GM18499 (cell line): ENCODE results near the gene CD109.
"Not testable (repeated sequence)": the region's sequence is repeated elsewhere in the genome, so short reads cannot be mapped to it uniquely, and the experiment has no call there.

ENCODE experiments used
- ATAC-seq: cut with Tn5 transposase; IDR thresholded peaks from one replicate; pipeline ENCODE4 v1.9.1; 2021; ENCODE audit warnings: moderate number of reproducible peaks; ENCODE audit not compliant: insufficient read depth, unreplicated experiment

CD109 gene

GRCh38 chr6:73826571-73826970, 130.6 kb downstream of the CD109 start:
- no peak for ATAC-seq

GRCh38 chr6:73830119-73830518, 134.1 kb downstream of the CD109 start:
- ATAC-seq, result no peak

- ATAC-seq, result no peak
Observed at GRCh38 chr6:73832313-73832712, 136.3 kb downstream of the CD109 start.

GRCh38 chr6:73844696-73845095, 148.7 kb downstream of the CD109 start:
- ATAC-seq, result not testable (repeated sequence)

DNA sequence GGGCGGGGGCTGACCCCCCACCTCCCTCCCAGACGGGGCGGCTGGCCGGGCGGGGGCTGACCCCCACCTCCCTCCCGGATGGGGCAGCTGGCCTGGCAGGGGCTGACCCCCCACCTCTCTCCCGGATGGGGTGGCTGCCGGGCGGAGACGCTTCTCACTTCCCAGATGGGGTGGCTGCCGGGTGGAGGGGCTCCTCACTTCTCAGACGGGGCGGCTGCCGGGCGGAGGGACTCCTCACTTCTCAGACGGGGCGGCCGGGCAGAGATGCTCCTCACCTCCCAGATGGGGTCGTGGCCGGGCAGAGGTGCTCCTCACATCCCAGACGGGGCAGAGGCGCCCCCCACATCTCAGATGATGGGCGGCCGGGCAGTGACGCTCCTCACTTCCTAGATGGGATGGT, 155.0 kb downstream of the CD109 start:
- not testable (repeated sequence) for ATAC-seq

DNA sequence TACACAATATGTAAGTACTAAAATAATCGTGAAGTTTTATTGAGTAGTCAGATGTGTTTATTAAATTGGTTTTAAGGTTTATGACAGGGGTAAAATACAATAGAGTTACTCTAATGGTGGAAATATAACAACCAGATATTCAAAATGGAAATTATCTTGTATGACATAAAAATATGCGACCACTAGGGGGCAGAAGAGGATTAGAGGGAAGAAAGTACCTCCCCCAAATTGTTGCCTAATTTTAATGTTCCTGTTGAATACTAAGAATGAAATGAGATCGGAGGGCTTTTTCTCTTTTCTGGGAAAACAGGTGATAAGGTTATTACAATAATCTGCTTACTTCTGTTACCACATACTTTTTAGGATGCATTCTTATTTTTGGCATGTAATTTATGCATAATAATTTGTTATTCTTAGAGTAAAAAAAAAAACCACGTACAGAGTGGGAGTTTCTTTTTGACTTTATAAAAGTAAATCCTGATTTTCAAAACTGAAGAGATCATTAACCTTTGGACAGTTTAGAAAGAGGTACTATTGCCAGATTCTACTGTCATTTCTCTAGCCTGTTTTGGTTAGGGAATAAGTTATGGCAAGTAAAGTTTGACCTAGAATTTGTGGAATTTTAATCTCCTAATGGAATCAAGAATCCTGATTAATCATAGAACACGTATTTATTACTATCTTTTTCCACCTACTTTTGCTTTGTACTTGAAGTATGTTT, 159.2 kb downstream of the CD109 start:
- ATAC-seq, result peak; percentile 54

DNA sequence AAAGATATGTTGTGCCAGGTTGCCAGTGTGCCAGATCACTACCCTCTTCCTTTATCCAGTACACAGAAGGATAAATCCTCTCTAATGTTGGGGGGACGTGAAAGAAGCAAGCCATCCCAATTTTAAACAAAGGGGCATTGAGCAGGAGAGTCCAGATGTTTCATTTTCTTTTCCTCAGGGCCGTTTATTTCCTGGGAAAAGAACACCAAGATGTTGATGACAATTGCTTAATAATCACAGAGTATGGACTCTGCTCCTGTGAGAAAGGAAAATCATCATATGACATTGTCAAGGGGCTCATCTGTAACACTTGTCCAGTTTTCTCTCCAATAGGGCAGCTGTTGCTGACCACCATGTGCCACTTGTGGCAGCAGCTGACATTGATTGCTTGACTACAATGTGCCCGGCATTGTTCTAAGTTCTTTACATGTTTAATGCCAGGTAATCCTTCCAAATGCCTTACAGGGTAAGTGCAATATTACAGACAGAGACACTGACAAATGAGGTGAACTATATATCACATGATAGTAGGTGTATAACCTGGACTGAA, 161.4 kb downstream of the CD109 start:
- ATAC-seq, result no peak

GRCh38 chr6:73858376-73858775, 162.4 kb downstream of the CD109 start:
- no peak for ATAC-seq

DNA sequence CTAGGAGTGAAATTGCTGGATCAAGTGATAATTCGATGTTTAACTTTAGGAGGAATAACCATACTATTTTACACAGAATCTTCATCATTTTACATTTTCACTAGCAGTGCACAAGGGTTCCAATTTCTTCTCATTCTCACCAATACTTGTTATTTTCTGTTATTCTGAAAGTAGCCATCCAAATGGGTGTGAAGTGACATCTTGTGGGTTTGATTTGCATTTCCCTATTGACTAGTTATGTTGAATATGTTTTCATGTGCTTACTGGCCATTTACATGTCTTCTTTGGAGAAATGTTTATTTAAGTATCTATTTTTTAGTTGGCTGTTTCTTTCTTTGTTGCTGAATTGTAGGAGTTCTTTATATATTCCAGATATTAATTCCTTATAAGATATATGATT, 164.3 kb downstream of the CD109 start:
- ATAC-seq, result no peak

DNA sequence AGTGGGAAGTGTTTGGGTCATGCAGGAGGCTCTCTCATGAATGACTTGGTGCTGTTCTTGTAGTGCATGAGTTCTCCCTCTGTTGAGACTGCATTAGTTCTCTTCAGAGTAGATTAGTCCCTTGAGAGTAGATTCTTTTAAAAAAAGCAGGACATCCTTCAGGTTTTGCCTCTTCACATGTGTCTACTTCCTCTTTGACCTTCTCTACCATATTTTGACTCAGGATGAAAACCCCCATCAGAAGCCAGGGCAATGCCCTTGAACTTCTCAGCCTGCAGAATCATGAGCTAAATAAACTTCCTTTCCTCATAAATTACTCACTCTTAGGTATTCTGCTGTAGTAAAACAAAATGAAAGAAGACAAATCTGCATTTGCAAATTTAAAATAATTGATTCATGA, 170.3 kb downstream of the CD109 start:
- ATAC-seq, result peak; percentile 52

DNA sequence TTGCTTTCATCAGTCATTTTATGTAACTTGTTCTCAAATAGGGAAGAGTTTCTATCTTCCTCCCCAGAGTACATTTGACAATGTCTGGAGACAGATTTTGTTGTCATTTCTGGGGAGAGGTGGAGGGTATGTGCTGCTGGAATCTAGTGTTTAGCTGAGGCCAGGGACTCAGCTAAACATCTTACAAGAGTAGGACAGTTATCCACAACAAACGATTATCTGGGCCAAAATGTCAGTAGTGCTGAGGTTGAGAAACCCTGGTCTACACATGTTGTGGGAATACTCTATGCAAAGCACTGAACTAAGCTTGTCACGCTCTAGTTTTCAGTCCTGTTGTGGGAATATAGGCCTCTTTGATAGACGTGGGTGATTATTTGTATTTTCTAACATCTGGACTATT, 171.4 kb downstream of the CD109 start:
- no peak for ATAC-seq

- ATAC-seq, result no peak
Observed at GRCh38 chr6:73870907-73871306, 174.9 kb downstream of the CD109 start.

GRCh38 chr6:73873081-73873480, 177.1 kb downstream of the CD109 start:
- no peak for ATAC-seq
